ENCODE data around the gene PIGB.
"Not testable (repeated sequence)": the region's sequence is repeated elsewhere in the genome, so short reads cannot be mapped to it uniquely, and the experiment has no call there.

PIGB gene

GRCh38 chr15:55318588-55319494 lies at the start of gene PIGB, which contains the start of gene PIGBOS1:
TSS of gene PIGB (plus strand) at chr15:55319222. CDS start at chr15:55319251, 29 bp downstream.
TSS of gene PIGBOS1 (minus strand) at chr15:55319123. CDS start at chr15:55317792, 1,331 bp downstream.
- DNase-seq = peak; percentile 82 to 86

- DNase-seq = no peak
Measured at GRCh38 chr15:55270291-55270690, 48.7 kb upstream of the PIGB start.

- no peak for DNase-seq
Measured at GRCh38 chr15:55276324-55276723, 42.7 kb upstream of the PIGB start.

GRCh38 chr15:55277116-55277564 lies 41.9 kb upstream of the PIGB start:
- peak; percentile 13 to 27 for DNase-seq

GRCh38 chr15:55277715-55278114 lies 41.3 kb upstream of the PIGB start:
- no peak for DNase-seq

- DNase-seq = no peak
Measured at GRCh38 chr15:55279100-55279745, 39.8 kb upstream of the PIGB start.

GRCh38 chr15:55279746-55280351 lies 39.2 kb upstream of the PIGB start:
- DNase-seq = peak; percentile 44 to 74

GRCh38 chr15:55280589-55280988 lies 38.4 kb upstream of the PIGB start:
- DNase-seq = not testable (repeated sequence)

- no peak for DNase-seq
Measured at GRCh38 chr15:55281517-55282228, 37.3 kb upstream of the PIGB start.

GRCh38 chr15:55282284-55282833 lies 36.7 kb upstream of the PIGB start:
- DNase-seq = peak; percentile 52 to 70

- DNase-seq = no peak
Measured at GRCh38 chr15:55283379-55284147, 35.5 kb upstream of the PIGB start.

- DNase-seq = no peak
Measured at GRCh38 chr15:55284426-55284825, 34.6 kb upstream of the PIGB start.

GRCh38 chr15:55286442-55287189 lies 32.4 kb upstream of the PIGB start:
- not testable (repeated sequence) for DNase-seq

GRCh38 chr15:55288006-55288717 lies 30.9 kb upstream of the PIGB start:
- DNase-seq = no peak

- DNase-seq = peak; percentile 53 to 70
Measured at GRCh38 chr15:55289011-55289745, 29.8 kb upstream of the PIGB start.

- DNase-seq = peak; percentile 41 to 59
Measured at GRCh38 chr15:55289746-55290527, 29.1 kb upstream of the PIGB start, which contains the start of gene RAB27A. TSS of gene RAB27A (minus strand) at chr15:55289813. CDS start at chr15:55234934, 54,879 bp downstream.

- DNase-seq = peak; percentile 80 to 92
Measured at GRCh38 chr15:55290528-55291057, 28.4 kb upstream of the PIGB start.

- no peak for DNase-seq
Measured at GRCh38 chr15:55297315-55297714, 21.7 kb upstream of the PIGB start.
